H1 (cell line): ENCODE data around the gene CRABP2. TPM values are rescaled to one million over a fixed set of nuclear protein-coding genes. Genes with fewer than 3 reads are reported as not detected.
A peak's percentile ranks its signal among the peaks of the same experiment; 100 is the strongest.

Source experiments
- ASH2L ChIP-seq: fragments of 200-600, 300-600 bp; sonication (generic); IDR thresholded peaks from one replicate; pipeline ENCODE4 v1.7.1; 2017; ENCODE audit warnings: low read length
- BACH1 ChIP-seq: IDR thresholded peaks from 2 replicates; pipeline ENCODE4 v1.6.1; 2012; ENCODE audit warnings: low read length, improper control_type of control experiment
- CBX8 ChIP-seq: fragments of 300-800, 300-1000 bp; sonication (generic); IDR thresholded peaks from 2 replicates; pipeline ENCODE4 v1.7.1; 2016; ENCODE audit warnings: low read depth, low read length, borderline replicate concordance
- CEBPB ChIP-seq: IDR thresholded peaks from 2 replicates; pipeline ENCODE4 v1.6.1; 2012; ENCODE audit warnings: low read depth, low read length
- CHD1 ChIP-seq: IDR thresholded peaks from 2 replicates; pipeline ENCODE4 v1.6.1; 2012; ENCODE audit warnings: low read depth, low read length, improper control_type of control experiment
- CREB1 ChIP-seq: IDR thresholded peaks from 2 replicates; pipeline ENCODE4 v1.6.1; 2012; ENCODE audit warnings: inconsistent platforms
- EZH2 ChIP-seq: fragments of 200-600 bp; sonication (generic); IDR thresholded peaks from 2 replicates; pipeline ENCODE4 v1.7.1; 2012; ENCODE audit warnings: low read depth, mild to moderate bottlenecking, moderate library complexity, low read length, inconsistent platforms; ENCODE audit not compliant: severe bottlenecking
- GTF2F1 ChIP-seq: IDR thresholded peaks from 2 replicates; pipeline ENCODE4 v1.6.1; 2012; ENCODE audit warnings: low read depth, low read length, improper control_type of control experiment, borderline replicate concordance
- HDAC2 ChIP-seq, 2 experiments: fragments of 300-600 bp in 1 of 2; sonication (generic) in 1 of 2; IDR thresholded peaks; 2 replicates each; pipeline ENCODE4 v1.6.1; 2011 to 2012; ENCODE audit warnings: low read depth in 2 of 2, low read length in 2 of 2, mild to moderate bottlenecking in 2 of 2, moderate library complexity in 2 of 2, borderline replicate concordance in 1 of 2, inconsistent platforms in 1 of 2
- JUN ChIP-seq: IDR thresholded peaks from 2 replicates; pipeline ENCODE4 v1.6.1; 2011; ENCODE audit warnings: low read depth, mild to moderate bottlenecking, improper control_type of control experiment, low read length
- KDM4A ChIP-seq: IDR thresholded peaks from one replicate; pipeline ENCODE4 v1.7.1; 2012; ENCODE audit warnings: low read depth, mild to moderate bottlenecking, moderate library complexity, low read length, inconsistent platforms; ENCODE audit not compliant: severe bottlenecking
- MAFK ChIP-seq: IDR thresholded peaks from 2 replicates; pipeline ENCODE4 v1.6.1; 2012; ENCODE audit warnings: low read depth, mild to moderate bottlenecking, improper control_type of control experiment, low read length
- NANOG ChIP-seq: IDR thresholded peaks from 2 replicates; pipeline ENCODE4 v1.6.1; 2011; ENCODE audit warnings: low read length, low read depth, mild to moderate bottlenecking, inconsistent platforms; ENCODE audit not compliant: insufficient read depth, poor library complexity, severe bottlenecking
- RNF2 ChIP-seq: fragments of 200-900, 300-1000 bp; sonication (generic); IDR thresholded peaks from 2 replicates; pipeline ENCODE4 v1.7.1; 2016; ENCODE audit warnings: borderline replicate concordance, low read depth, mild to moderate bottlenecking, antibody characterized with exemption, low read length; ENCODE audit not compliant: poor library complexity, severe bottlenecking; ENCODE audit errors: missing control alignments
- RXRA ChIP-seq: IDR thresholded peaks from 2 replicates; pipeline ENCODE4 v1.6.1; 2011; ENCODE audit warnings: low read depth, mild to moderate bottlenecking, low read length, moderate library complexity; ENCODE audit not compliant: insufficient read depth
- SP4 ChIP-seq: IDR thresholded peaks from 2 replicates; pipeline ENCODE4 v1.6.1; 2012; ENCODE audit warnings: low read length, inconsistent platforms
- SRF ChIP-seq: IDR thresholded peaks from 2 replicates; pipeline ENCODE4 v1.6.1; 2011; ENCODE audit warnings: mild to moderate bottlenecking, low read depth, low read length, moderate library complexity
- SUZ12 ChIP-seq: fragments of 200-600 bp; sonication (generic); IDR thresholded peaks from 2 replicates; pipeline ENCODE4 v1.6.1; 2012; ENCODE audit warnings: mild to moderate bottlenecking, inconsistent platforms, low read length, moderate library complexity, mixed read lengths
- TAF1 ChIP-seq: IDR thresholded peaks from 2 replicates; pipeline ENCODE4 v1.6.1; 2011; ENCODE audit warnings: mild to moderate bottlenecking, low read depth, low read length
- TBP ChIP-seq: IDR thresholded peaks from 2 replicates; pipeline ENCODE4 v1.6.1; 2011; ENCODE audit warnings: low read depth, low read length, improper control_type of control experiment
- polyA plus RNA-seq, 7 experiments: library from polyadenylated mRNA; depleted of rRNA in 3 of 7; stranded (reverse) in 5 of 7; unstranded in 2 of 7; fragments of >200 nt in 5 of 7; fragments of 200-250 nt in 2 of 7; gene quantifications; 1 replicate in 5 of 7; 2 replicates in 1 of 7; 4 replicates in 1 of 7; pipeline versions ENCODE4 v1.2.1 to v1.2.3, GENCODE V29; 2011 to 2013; ENCODE audit warnings: missing spikeins in 2 of 7, mixed read lengths in 2 of 7
- total RNA-seq: library from RNA; stranded (reverse); fragmentation: NEBNext Ultra II Directional; extraction: Animal tissue kit (Norgen Biotek cat#: 25700); gene quantifications from 2 replicates; pipeline ENCODE4 v1.2.1, GENCODE V29; 2021
- TF ChIP-seq, protein P1 (sequence below): IDR thresholded peaks from 2 replicates; pipeline ENCODE4 v1.6.1; 2012; ENCODE audit warnings: low read length, inconsistent platforms
- TF ChIP-seq, protein P2 (sequence below): IDR thresholded peaks from 2 replicates; pipeline ENCODE4 v1.6.1; 2011; ENCODE audit warnings: low read depth, mild to moderate bottlenecking, low read length; ENCODE audit not compliant: insufficient read depth

The CRABP2 gene
- total and polyA plus RNA-seq, 2 of the 8 experiments (the other 6 are each of a cell fraction or from before 2014, with no cell fraction given): 69.2 to 119 TPM

- peak; percentile 91 for TF ChIP-seq KDM4A
- peak; percentile 79 for TF ChIP-seq CREB1
- TF ChIP-seq, protein P1, sequence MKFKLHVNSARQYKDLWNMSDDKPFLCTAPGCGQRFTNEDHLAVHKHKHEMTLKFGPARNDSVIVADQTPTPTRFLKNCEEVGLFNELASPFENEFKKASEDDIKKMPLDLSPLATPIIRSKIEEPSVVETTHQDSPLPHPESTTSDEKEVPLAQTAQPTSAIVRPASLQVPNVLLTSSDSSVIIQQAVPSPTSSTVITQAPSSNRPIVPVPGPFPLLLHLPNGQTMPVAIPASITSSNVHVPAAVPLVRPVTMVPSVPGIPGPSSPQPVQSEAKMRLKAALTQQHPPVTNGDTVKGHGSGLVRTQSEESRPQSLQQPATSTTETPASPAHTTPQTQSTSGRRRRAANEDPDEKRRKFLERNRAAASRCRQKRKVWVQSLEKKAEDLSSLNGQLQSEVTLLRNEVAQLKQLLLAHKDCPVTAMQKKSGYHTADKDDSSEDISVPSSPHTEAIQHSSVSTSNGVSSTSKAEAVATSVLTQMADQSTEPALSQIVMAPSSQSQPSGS: no peak
- no peak for TF ChIP-seq RNF2
- no peak for TF ChIP-seq JUN
- no peak for TF ChIP-seq RXRA
- TF ChIP-seq, protein P2, sequence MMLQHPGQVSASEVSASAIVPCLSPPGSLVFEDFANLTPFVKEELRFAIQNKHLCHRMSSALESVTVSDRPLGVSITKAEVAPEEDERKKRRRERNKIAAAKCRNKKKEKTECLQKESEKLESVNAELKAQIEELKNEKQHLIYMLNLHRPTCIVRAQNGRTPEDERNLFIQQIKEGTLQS: no peak
- peak; percentile 50 for TF ChIP-seq TBP
- TF ChIP-seq CEBPB: no peak
- TF ChIP-seq BACH1: peak; percentile 50
- TF ChIP-seq CBX8: no peak
- TF ChIP-seq SRF: peak; percentile 91
- TF ChIP-seq ASH2L: peak; percentile 84
- no peak for TF ChIP-seq GTF2F1
- peak; percentile 46 to 79; a peak in 2 of 4 replicates for TF ChIP-seq HDAC2 (IDR thresholded peaks at IDR 0.05; ENCODE audit: borderline replicate concordance in 1 of 2, low read depth in 2 of 2, low read length in 2 of 2)
- no peak for TF ChIP-seq SUZ12
- no peak for TF ChIP-seq CHD1
- TF ChIP-seq TAF1: peak; percentile 66
- no peak for TF ChIP-seq MAFK
- no peak for TF ChIP-seq SP4
- no peak for TF ChIP-seq EZH2
- TF ChIP-seq NANOG: peak; percentile 49
Observed at GRCh38 chr1:156751757-156752481, 46.5 kb upstream of the CRABP2 start (continued).
